Epithelial cell of proximal tubule (primary cell): Measurements from ENCODE around the gene PTGES3. TPM values are rescaled to one million over a fixed set of nuclear protein-coding genes. Genes with fewer than 3 reads are reported as not detected.

Experiments
- DNase-seq: peaks from one replicate; pipeline ENCODE4 v3.0.0-alpha.2; 2011; ENCODE audit warnings: low read depth
- H3K4me3 ChIP-seq: 2 replicates; pipeline ENCODE4 v1.5.1; 2011; ENCODE audit warnings: low read depth, mild to moderate bottlenecking, low read length
- CTCF ChIP-seq: conservative IDR thresholded peaks from 2 replicates; pipeline ENCODE4 v1.5.1; 2012; ENCODE audit warnings: low read depth, mild to moderate bottlenecking, low read length
- total RNA-seq: library from RNA; depleted of rRNA; stranded (reverse); fragments of >200 nt; gene quantifications from 2 replicates; pipeline ENCODE4 v1.2.3, GENCODE V29; 2015

The PTGES3 gene
- total RNA-seq, 1 donor from 2014 or later, result 110 TPM

DNA sequence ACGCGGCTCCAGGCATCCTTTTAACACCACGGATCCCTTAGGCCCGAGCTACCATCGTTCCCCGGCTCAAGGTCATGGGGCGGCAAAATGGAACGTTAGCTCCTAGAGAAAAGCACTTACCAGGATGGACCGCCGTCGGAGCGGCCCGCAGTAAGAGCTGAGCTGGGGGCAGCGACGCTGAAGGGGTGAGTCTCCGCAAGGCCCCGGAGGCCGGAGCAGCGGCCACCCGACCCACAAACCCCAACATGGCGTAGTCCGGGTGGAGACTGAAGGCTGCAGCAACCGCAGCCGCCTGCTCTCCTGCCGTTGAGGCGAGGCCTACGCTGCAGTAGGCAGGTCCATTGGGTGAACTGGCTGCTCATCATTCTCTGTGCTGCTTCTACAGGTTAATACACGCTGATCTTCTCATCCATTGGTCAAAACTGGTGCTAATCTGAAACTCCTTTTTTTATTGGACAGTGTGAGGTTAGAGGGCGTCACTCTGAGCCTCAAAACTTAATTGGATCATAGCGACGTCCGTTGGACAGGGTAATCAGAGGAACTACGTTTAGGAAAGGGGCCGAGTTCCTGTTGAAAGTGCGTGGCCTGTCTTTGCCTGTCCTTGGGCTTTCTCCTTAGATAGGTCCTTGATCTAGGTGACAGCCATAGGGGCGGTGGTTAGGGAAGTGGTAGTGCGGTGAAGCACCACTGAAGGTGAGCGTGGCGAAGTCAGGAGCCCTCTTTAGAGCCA, 42.2 kb downstream of the PTGES3 start, which contains the start of gene ATP5F1B:
Gene ATP5F1B, minus strand, starts transcription at position 268 of the 730 bp plus-strand sequence. Its CDS starts 21 bp downstream, at position 247.
- peak; percentile 100 for DNase-seq
- peak within 1 kb of the TSS; percentile 86 for H3K4me3 ChIP-seq
- no peak for TF ChIP-seq CTCF

- peak overlapping the region; percentile 86 for H3K4me3 ChIP-seq
- no peak for DNase-seq
- TF ChIP-seq CTCF, result no peak
Measured at GRCh38 chr12:56645201-56645716, 42.8 kb downstream of the PTGES3 start.

GRCh38 chr12:56644654-56645053, 43.4 kb downstream of the PTGES3 start:
- peak overlapping the region; percentile 86 for H3K4me3 ChIP-seq
- no peak for TF ChIP-seq CTCF
- DNase-seq, result no peak

- no peak overlapping the region for H3K4me3 ChIP-seq
- TF ChIP-seq CTCF, result no peak
- DNase-seq, result no peak
Measured at GRCh38 chr12:56641219-56641618, 46.9 kb downstream of the PTGES3 start.

DNA sequence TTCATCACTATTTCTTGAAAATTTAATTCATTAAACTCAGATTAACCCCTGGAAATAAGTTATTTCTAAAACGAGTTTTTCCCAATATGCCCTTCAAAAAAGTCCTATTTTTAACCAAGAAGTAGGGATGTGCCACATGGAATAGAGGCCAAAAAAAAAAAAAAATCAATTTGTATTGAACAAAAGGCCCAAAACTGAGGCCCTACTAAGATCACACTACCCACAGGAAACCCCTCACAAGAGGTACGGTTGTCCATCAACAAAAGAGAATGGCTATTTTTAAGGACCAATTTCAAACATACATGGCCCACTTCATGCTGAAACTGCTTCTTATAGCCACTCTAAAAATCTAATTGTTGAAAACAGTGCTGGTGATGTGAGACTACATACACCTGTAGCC, 50.5 kb downstream of the PTGES3 start:
- no peak for TF ChIP-seq CTCF
- H3K4me3 ChIP-seq, result no peak overlapping the region
- DNase-seq, result no peak

GRCh38 chr12:56636675-56637540, 51.2 kb downstream of the PTGES3 start:
- H3K4me3 ChIP-seq, result peak overlapping the region; percentile 97
- DNase-seq, result peak; percentile 96
- peak; percentile 70 for TF ChIP-seq CTCF
